Measurements from ENCODE around the gene RAE1. TPM values are rescaled to one million over a fixed set of nuclear protein-coding genes. Genes with fewer than 3 reads are reported as not detected.

The RAE1 gene
- total RNA-seq, 1 donor from 2014 or later: 15.3 TPM

DNA sequence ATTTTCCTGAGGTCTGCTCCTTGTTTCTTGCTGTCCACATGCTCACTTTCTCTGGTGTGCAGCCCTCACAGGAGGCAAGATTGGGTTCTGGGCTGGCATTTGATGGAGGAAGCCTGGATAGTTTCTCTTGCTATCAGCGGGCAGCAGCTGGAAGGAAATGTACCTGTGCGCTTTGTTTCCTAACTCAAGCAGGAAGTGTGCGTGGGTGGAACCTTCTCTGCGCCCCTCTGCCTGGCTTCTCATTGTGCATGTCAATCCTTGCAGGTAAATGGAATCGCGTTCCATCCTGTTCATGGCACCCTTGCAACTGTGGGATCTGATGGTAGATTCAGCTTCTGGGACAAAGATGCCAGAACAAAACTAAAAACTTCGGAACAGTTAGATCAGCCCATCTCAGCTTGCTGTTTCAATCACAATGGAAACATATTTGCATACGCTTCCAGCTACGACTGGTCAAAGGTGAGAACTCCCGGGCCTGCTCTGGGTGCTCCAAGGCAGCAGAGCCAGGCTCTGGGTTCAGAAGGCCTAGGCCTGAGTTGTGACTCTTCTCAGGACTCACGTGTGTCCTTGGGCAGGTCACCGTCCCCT, 23.4 kb downstream of the RAE1 start:
- intact Hi-C loops (cut with micrococcal nuclease): no loop called here
- Histone ChIP-seq H3K36me3 (peaks cover 98% of the 10 kb centered on the region), H3K4me1 (peaks cover 19% of the 10 kb centered on the region), H3K27ac (replicated peaks) (peak overlapping the region; percentile 41), H3K27me3 (ENCODE audit: low read depth) (no peaks in the 10 kb centered on the region), H3K9me3 (replicated peaks) (no peaks in the 10 kb centered on the region), H3K4me3 (no peak overlapping the region)
- TF ChIP-seq, protein P1, sequence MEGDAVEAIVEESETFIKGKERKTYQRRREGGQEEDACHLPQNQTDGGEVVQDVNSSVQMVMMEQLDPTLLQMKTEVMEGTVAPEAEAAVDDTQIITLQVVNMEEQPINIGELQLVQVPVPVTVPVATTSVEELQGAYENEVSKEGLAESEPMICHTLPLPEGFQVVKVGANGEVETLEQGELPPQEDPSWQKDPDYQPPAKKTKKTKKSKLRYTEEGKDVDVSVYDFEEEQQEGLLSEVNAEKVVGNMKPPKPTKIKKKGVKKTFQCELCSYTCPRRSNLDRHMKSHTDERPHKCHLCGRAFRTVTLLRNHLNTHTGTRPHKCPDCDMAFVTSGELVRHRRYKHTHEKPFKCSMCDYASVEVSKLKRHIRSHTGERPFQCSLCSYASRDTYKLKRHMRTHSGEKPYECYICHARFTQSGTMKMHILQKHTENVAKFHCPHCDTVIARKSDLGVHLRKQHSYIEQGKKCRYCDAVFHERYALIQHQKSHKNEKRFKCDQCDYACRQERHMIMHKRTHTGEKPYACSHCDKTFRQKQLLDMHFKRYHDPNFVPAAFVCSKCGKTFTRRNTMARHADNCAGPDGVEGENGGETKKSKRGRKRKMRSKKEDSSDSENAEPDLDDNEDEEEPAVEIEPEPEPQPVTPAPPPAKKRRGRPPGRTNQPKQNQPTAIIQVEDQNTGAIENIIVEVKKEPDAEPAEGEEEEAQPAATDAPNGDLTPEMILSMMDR (IDR thresholded peaks at IDR 0.05; ENCODE audit: borderline replicate concordance): no peak
- DNase-seq: no peak

DNA sequence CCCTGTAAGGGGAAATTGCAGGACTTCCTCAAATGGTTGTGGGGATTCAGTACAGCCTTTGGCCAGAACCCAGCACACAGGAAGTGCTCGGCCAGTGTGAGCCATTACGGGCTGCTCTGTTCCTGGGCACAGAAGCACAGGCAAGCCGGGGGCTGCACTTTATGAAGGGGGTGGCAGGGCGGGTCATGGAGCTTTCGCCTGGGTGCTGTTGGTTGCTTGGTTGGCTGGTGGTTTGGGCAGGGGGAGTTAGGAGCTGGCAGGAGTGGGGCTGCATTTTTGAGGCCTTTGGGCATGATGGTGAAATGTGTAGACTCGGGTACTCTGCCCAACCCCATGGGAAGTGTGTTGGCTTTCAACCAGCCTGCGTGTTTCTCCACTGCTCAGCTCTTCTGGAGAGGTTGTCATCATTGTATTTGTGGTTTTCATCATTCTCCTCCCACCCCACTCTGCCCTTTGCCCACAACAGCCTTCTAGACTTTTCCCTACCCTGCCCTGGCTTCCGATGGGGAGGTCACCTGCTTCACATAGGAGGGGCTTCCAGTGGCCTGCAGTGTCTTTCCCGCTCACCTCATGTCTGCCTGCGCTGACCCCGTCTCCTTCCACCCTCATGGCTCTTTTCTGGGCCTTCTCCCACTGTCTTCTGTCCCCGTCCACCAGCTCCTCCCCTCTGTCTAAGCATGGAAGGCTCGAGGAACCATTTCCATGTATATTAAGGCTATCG, 24.0 kb downstream of the RAE1 start:
- peak overlapping the region; percentile 19 for H3K4me3 ChIP-seq
- TF ChIP-seq, protein P1 (IDR thresholded peaks at IDR 0.05; ENCODE audit: borderline replicate concordance): no peak
- no peaks in the 10 kb centered on the region for H3K27me3 ChIP-seq (ENCODE audit: low read depth)
- peak overlapping the region; percentile 41 for H3K27ac ChIP-seq (replicated peaks)
- peaks cover 96% of the 10 kb centered on the region for H3K36me3 ChIP-seq
- intact Hi-C loops (cut with micrococcal nuclease): no loop called here
- peaks cover 19% of the 10 kb centered on the region for H3K4me1 ChIP-seq
- H3K9me3 ChIP-seq (replicated peaks): no peaks in the 10 kb centered on the region
- DNase-seq: no peak

DNA sequence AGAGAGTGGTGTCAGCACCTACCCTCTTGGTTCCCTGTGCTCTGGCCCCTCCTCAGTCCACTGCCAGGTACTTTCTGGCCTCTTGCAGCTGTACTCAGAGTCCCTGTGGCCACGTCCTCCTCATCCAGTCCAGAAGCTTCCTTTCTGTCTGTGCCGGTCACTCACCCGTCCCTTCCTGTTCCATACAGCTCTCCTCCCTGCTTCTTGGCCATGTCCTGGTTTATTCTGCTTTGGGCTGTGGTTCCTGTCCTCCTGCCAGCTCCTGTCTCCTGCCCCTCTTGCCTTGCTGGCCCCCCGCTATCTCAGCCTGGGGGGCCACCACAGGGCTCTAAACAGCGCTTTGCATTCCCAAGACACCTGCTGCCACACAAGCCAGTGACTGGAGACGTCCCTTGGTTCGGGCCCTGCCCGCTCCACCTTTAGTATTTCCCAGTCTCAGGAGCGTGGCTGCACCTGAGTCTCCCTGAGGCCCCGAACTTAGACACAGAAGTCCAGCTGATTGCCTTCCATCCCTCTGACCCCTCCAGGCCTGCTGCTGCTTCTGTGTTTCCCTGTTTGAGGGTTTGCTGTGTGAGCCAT, 24.7 kb downstream of the RAE1 start:
- Histone ChIP-seq H3K4me3 (peak overlapping the region; percentile 19), H3K27me3 (ENCODE audit: low read depth) (no peaks in the 10 kb centered on the region), H3K9me3 (replicated peaks) (no peaks in the 10 kb centered on the region), H3K4me1 (peaks cover 19% of the 10 kb centered on the region), H3K27ac (replicated peaks) (peak overlapping the region; percentile 41), H3K36me3 (peaks cover 89% of the 10 kb centered on the region)
- TF ChIP-seq, protein P1 (IDR thresholded peaks at IDR 0.05; ENCODE audit: borderline replicate concordance): no peak
- intact Hi-C loops (cut with micrococcal nuclease): no loop called here
- no peak for DNase-seq

DNA sequence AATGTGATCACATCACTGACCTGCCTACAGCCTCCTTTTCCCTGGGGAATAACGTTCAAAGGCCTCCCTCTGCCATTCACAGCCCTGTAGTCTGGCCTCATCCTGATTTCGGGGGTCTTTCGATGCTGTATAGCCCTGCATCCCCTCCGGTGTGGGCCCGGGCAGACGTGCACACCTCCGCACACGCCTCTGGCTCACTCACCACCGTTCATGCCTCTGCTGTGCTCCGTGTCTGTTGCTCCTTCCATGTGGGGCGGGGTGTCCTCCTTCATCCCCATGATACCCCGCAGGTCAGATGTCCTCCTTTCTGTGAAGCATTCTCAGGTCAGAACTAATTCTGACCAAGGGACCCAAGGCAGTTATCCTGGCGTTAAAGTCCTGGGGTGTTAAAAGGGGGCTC, 26.3 kb downstream of the RAE1 start:
- TF ChIP-seq, protein P1 (IDR thresholded peaks at IDR 0.05; ENCODE audit: borderline replicate concordance): no peak
- Histone ChIP-seq H3K4me1 (peaks cover 19% of the 10 kb centered on the region), H3K4me3 (no peak overlapping the region), H3K27me3 (ENCODE audit: low read depth) (no peaks in the 10 kb centered on the region), H3K27ac (replicated peaks) (no peak overlapping the region), H3K36me3 (peaks cover 73% of the 10 kb centered on the region), H3K9me3 (replicated peaks) (no peaks in the 10 kb centered on the region)
- DNase-seq: no peak
- intact Hi-C loops (cut with micrococcal nuclease): no loop called here

DNA sequence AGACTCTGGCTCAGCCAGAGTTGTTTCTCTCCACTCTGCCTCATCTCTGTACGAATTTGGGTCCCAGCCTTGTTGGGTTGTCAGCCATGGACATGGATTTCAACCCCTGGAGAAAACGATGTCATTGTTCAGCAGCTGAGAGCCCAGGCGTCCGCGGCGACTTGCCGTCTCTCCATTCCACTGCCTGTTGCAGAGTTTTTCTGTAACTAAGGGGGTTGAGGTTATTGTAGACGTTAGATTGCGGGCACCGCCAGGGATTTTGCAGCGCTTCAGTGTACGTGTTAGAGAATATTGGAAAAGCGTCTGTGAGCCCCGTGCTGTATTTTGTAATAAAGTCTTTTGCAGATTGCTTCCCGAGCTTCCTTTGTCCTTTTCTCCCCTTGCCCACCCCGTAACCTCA, 27.1 kb downstream of the RAE1 start:
- Histone ChIP-seq H3K4me1 (peaks cover 19% of the 10 kb centered on the region), H3K27ac (replicated peaks) (no peak overlapping the region), H3K9me3 (replicated peaks) (no peaks in the 10 kb centered on the region), H3K36me3 (peaks cover 65% of the 10 kb centered on the region), H3K4me3 (no peak overlapping the region), H3K27me3 (ENCODE audit: low read depth) (no peaks in the 10 kb centered on the region)
- DNase-seq: no peak
- TF ChIP-seq, protein P1 (IDR thresholded peaks at IDR 0.05; ENCODE audit: borderline replicate concordance): no peak
- intact Hi-C loops (cut with micrococcal nuclease): no loop called here

Data from left ventricle myocardium inferior (tissue), 1 donor.